ENCODE data around the gene PUS1.
"Not testable (repeated sequence)": the region's sequence is repeated elsewhere in the genome, so short reads cannot be mapped to it uniquely, and the experiment has no call there.

The PUS1 gene

GRCh38 chr12:131928711-131929580, at the start of gene PUS1:
TSS of gene PUS1 (plus strand) at chr12:131929276. CDS start at chr12:131929723, 447 bp downstream.
- intact Hi-C loops (cut with DNase I; ENCODE audit: low total_unique reads), result loop anchor here (2.0 kb wide), 1 partner anchor 32 kb away; no protein-coding TSS in a partner anchor
- Histone ChIP-seq H3K27me3 (no peaks in the 10 kb centered on the region), H3K27ac (peak within 1 kb of the TSS; percentile 75 to 93), H3K9me3 (no peaks in the 10 kb centered on the region), H3K4me1 (peaks cover 0 to 37% (median 23%) of the 10 kb centered on the region in 4 donors), H3K36me3 (peaks cover 18 to 30% (median 22%) of the 10 kb centered on the region in 3 donors), H3K4me3 (peak within 1 kb of the TSS; percentile 68 to 79)
- peak; percentile 91 to 97 for DNase-seq
- TF ChIP-seq, protein P1, sequence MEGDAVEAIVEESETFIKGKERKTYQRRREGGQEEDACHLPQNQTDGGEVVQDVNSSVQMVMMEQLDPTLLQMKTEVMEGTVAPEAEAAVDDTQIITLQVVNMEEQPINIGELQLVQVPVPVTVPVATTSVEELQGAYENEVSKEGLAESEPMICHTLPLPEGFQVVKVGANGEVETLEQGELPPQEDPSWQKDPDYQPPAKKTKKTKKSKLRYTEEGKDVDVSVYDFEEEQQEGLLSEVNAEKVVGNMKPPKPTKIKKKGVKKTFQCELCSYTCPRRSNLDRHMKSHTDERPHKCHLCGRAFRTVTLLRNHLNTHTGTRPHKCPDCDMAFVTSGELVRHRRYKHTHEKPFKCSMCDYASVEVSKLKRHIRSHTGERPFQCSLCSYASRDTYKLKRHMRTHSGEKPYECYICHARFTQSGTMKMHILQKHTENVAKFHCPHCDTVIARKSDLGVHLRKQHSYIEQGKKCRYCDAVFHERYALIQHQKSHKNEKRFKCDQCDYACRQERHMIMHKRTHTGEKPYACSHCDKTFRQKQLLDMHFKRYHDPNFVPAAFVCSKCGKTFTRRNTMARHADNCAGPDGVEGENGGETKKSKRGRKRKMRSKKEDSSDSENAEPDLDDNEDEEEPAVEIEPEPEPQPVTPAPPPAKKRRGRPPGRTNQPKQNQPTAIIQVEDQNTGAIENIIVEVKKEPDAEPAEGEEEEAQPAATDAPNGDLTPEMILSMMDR (IDR thresholded peaks at IDR 0.05), result no peak

DNA sequence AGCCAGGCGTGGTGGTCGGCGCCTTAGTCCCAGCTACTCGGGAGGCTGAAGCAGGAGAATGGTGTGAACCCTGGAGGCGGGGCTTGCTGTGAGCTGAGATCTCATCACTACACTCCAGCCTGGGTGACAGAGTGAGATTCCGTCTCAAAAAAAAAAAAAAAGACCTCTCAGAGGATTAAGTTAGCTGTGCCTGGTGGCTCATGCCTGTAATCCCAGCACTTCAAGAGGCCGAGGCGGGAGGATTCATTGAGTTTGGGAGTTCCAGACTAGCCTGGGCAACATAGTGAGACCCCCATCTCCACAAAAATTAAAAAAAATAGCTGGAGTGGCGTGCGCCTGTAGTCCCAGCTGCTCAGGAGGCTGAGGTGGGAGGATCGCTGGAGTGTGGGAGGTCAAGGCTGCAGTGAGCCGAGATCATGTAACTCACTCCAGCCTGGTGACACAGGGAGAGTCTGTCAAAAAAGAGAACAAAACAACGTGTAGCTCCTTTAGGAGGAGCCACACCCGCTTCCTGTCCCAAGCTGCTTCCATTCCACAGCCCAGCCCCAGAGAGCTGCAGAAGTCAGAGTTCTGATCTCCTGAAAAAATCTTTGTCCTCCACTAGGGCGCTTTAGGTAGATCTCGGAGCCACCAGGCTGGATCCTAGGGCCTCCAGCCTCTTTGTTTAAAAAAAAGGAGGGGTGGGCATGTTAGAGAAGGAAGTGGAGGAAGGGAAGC, 46.1 kb upstream of the PUS1 start:
- TF ChIP-seq, protein P1 (IDR thresholded peaks at IDR 0.05), result no peak
- Histone ChIP-seq H3K27me3 (peaks cover 0 to 8% of the 10 kb centered on the region in 2 donors), H3K4me1 (no peaks in the 10 kb centered on the region), H3K9me3 (peaks cover 0 to 6% (median 3%) of the 10 kb centered on the region in 3 donors), H3K27ac (no peak overlapping the region), H3K36me3 (no peaks in the 10 kb centered on the region), H3K4me3 (no peak overlapping the region)
- no peak for DNase-seq
- intact Hi-C loops (cut with DNase I; ENCODE audit: low total_unique reads), result no loop called here

GRCh38 chr12:131883521-131883900, 45.6 kb upstream of the PUS1 start:
- TF ChIP-seq, protein P1 (IDR thresholded peaks at IDR 0.05), result no peak
- H3K4me3 ChIP-seq, result no peak overlapping the region
- intact Hi-C loops (cut with DNase I; ENCODE audit: low total_unique reads), result no loop called here
- no peaks in the 10 kb centered on the region for H3K36me3 ChIP-seq
- H3K27me3 ChIP-seq, result peaks cover 0 to 8% of the 10 kb centered on the region in 2 donors
- no peak overlapping the region for H3K27ac ChIP-seq
- DNase-seq, result no peak
- peaks cover 0 to 6% (median 3%) of the 10 kb centered on the region in 3 donors for H3K9me3 ChIP-seq
- no peaks in the 10 kb centered on the region for H3K4me1 ChIP-seq

- H3K4me3 ChIP-seq; H3K4me1 ChIP-seq; H3K27me3 ChIP-seq; H3K9me3 ChIP-seq; DNase-seq; H3K27ac ChIP-seq; H3K36me3 ChIP-seq; intact Hi-C loops (cut with DNase I; ENCODE audit: low total_unique reads): not testable (repeated sequence)
These were observed 44.0 kb upstream of the PUS1 start for GRCh38 chr12:131885076-131885475.

DNA sequence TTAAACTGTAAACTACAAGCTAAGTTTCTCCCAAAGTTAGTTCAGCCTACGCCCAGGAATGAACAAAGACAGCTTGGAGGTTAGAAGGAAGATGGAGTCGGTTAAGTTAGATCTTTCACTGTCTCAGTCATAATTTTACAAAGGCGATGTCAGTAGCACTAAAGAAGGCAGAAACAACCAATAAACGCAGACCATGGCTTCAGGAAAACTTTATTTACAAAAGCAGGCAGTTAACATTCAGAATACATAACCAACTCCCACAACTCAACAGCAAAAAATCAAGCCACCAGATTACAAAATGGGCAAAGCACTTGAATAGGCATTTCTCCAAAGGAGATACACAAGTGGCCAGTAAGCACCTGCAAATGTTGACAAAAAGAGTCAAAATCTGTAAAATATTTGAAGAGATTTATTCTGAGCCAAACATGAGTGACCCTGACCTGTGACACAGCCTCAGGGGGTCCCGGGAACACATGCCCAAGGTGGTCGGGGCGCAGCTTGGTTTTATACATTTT, 43.5 kb upstream of the PUS1 start:
- intact Hi-C loops (cut with DNase I; ENCODE audit: low total_unique reads), result no loop called here
- H3K9me3 ChIP-seq, result peaks cover 0 to 6% (median 3%) of the 10 kb centered on the region in 3 donors
- no peak overlapping the region for H3K27ac ChIP-seq

DNA sequence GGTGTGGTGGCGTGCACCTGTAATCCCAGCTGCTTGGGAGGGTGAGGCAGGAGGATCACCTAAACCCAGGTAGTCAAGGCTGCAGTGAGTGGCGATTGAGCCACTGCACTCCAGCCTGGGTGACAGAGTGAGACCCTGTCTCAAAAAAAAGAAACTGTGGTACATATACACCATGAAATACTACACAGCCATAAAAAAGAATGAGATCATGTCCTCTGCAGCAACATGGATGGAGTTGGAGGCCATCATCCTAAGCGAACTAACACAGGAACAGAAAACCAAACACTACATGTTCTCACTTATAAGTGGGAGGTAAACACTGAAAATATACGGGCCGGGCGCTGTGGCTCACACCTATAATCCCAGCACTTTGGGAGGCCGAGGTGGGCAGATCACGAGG, 37.4 kb upstream of the PUS1 start:
- not testable (repeated sequence) for H3K4me3 ChIP-seq, H3K27ac ChIP-seq, H3K36me3 ChIP-seq, DNase-seq, H3K27me3 ChIP-seq, H3K9me3 ChIP-seq
- intact Hi-C loops (cut with DNase I; ENCODE audit: low total_unique reads), result loop anchor here (5.0 kb wide), 1 partner anchor 601 kb away; the partner anchor contains the start of gene FBRSL1
- peaks cover 0 to 12% (median under 1%) of the 10 kb centered on the region in 4 donors for H3K4me1 ChIP-seq

More for the DNA sequence above, 43.5 kb upstream of the PUS1 start:
- Histone ChIP-seq H3K36me3 (no peaks in the 10 kb centered on the region), H3K4me3 (no peak overlapping the region), H3K27me3 (peaks cover 0 to 8% of the 10 kb centered on the region in 2 donors), H3K4me1 (no peaks in the 10 kb centered on the region)
- TF ChIP-seq, protein P1 (IDR thresholded peaks at IDR 0.05), result no peak
- DNase-seq, result no peak

Measured in tibial artery (tissue), 4 donors.